ENCODE data around the gene MPZL3. TPM values are rescaled to one million over a fixed set of nuclear protein-coding genes. Genes with fewer than 3 reads are reported as not detected.

MPZL3 gene, protein sequence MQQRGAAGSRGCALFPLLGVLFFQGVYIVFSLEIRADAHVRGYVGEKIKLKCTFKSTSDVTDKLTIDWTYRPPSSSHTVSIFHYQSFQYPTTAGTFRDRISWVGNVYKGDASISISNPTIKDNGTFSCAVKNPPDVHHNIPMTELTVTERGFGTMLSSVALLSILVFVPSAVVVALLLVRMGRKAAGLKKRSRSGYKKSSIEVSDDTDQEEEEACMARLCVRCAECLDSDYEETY
- polyA plus RNA-seq (ENCODE audit: insufficient read length in 4 of 4), result 1 to 10 TPM; 2.4 to 6.8 (median 5.2) TPM

- DNase-seq (ENCODE audit: low read depth in 4 of 4, low spot score in 3 of 4), result peak; percentile 84 to 93 (median 90)
Measured at GRCh38 chr11:118251858-118252652, at the start of gene MPZL3. MPZL3 (minus strand) TSS chr11:118252365; CDS start chr11:118252294, 71 bp downstream.

GRCh38 chr11:118301600-118302195, 49.5 kb upstream of the MPZL3 start:
- DNase-seq (ENCODE audit: low read depth in 4 of 4, low spot score in 3 of 4), result no peak

GRCh38 chr11:118295815-118296454, 43.8 kb upstream of the MPZL3 start:
- no peak for DNase-seq (ENCODE audit: low read depth in 4 of 4, low spot score in 3 of 4)

DNA sequence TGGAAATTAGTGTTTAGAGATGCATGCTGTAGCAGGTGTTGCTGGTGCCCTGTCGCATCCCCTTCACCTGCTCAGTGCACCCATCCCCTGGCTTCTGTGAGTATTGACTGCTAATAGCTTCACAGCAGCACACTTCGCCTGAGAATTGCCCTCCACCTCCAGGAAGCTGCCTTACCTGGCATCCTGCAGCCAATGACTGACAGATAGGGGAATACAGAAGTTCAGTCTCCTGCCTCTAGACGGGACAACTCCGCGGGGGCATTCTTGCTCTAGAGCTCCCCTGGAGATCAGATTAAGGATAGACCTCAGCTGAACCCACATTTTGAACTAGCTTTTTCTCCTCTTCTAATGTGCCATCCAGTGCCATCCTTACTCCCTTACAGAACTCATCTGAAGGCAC, 43.0 kb upstream of the MPZL3 start:
- no peak for DNase-seq (ENCODE audit: low read depth in 4 of 4, low spot score in 3 of 4)

- DNase-seq (ENCODE audit: low read depth in 4 of 4, low spot score in 3 of 4), result no peak
Measured at GRCh38 chr11:118294053-118294452, 41.9 kb upstream of the MPZL3 start.

GRCh38 chr11:118291477-118292135, 39.4 kb upstream of the MPZL3 start:
- no peak for DNase-seq (ENCODE audit: low read depth in 4 of 4, low spot score in 3 of 4)

DNA sequence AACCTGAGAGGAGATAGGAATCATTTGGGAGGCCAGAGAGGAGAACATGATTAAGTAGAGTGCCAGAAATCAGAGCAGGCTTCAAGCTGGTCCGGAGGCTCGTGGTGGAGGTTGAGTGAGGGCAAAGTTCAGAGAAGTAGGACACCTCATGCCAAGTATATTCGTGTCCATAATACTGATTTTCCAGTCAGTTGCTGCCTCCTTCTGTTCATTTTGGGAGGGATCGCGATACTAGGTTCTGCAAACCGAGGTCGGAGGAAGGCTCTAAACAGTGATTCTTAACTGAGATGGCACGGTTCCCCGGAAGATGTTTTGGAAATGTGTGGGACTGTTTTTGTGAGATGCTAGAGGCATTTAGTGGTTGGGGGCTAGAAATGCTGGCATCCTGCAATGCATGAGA, 38.8 kb upstream of the MPZL3 start:
- no peak for DNase-seq (ENCODE audit: low read depth in 4 of 4, low spot score in 3 of 4)

DNA sequence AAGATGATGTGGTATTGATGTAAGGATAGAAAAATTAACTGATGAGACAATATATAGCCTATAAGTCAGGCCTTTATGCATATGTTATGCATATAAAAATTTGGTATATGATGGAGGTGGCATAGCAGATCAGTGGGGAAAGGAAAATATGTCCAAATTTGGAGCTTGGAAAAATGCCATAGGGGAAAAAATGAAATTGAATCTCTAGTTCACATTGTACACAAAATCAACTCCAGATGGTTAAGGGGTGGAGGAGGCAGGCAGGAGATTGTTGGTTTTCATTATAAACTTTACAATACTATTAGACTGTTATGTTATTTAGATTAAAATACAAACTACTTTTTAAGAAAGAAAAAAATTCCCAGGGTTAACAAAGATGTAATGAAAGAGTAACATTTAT, 37.2 kb upstream of the MPZL3 start:
- DNase-seq (ENCODE audit: low read depth in 4 of 4, low spot score in 3 of 4), result no peak

GRCh38 chr11:118287006-118287405, 34.8 kb upstream of the MPZL3 start:
- no peak for DNase-seq (ENCODE audit: low read depth in 4 of 4, low spot score in 3 of 4)

DNA sequence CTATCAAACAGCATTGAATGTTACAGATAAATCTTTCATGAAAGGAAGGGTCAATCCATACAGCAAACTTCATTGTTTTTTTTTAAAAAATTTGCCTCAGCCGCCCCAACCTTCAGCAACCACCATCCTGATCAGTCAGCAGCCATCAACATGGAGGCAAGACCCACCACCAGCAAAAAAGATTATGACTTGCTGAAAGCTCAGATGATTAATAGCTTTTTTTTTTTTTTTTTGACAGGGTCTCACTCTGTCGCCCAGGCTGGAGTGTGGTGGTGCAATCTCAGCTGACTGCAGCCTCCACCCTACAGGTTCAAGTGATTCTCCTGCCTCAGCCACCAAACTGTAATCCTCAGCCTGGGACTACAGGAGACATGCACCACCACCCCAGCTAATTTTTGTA, 34.4 kb upstream of the MPZL3 start:
- DNase-seq (ENCODE audit: low read depth in 4 of 4, low spot score in 3 of 4), result no peak

GRCh38 chr11:118283756-118284350, 31.7 kb upstream of the MPZL3 start:
- DNase-seq (ENCODE audit: low read depth in 4 of 4, low spot score in 3 of 4), result no peak

- no peak for DNase-seq (ENCODE audit: low read depth in 4 of 4, low spot score in 3 of 4)
Measured at GRCh38 chr11:118283037-118283636, 31.0 kb upstream of the MPZL3 start.

- DNase-seq (ENCODE audit: low read depth in 4 of 4, low spot score in 3 of 4), result no peak
Measured at GRCh38 chr11:118282606-118283005, 30.4 kb upstream of the MPZL3 start.

DNA sequence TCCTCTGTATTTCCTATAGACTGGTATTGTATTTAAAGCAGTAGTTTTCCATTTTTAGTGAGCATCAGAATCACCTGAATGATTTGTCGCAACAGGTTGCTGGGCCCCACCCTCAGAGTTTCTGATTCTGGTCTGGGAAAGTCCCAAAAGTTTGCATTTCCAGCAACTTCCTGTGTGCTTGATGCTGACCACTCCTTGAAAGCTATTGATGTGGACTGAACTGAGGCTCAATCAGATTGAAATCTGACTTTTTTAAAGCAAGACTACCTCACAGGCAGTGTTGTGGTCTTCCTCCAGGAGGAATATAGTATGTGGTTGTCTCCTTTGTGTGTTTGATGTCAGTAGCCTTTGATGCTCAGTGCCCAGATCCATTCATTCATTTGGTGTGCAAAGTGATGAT, 29.1 kb upstream of the MPZL3 start:
- no peak for DNase-seq (ENCODE audit: low read depth in 4 of 4, low spot score in 3 of 4)

DNA sequence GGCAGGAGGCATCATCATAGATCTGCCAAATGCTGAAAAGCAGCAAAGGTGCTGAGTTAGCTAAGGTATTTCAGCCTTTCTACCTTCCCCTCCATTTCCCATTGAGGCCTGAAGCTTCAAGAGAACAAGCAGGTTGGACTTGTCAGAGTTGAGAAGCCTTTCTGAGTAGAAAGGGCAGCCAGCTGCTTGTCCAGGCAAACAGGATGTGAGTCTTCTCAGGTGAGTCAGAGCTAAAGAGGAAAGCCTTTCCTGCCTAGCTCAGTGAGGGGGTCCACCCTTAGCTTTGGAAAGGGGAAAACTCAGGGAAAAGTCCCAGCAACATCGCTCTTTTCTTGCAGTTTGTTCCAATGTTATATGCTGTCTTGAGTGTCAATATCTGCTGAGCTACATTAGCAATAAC, 25.1 kb upstream of the MPZL3 start:
- DNase-seq (ENCODE audit: low read depth in 4 of 4, low spot score in 3 of 4), result no peak

DNA sequence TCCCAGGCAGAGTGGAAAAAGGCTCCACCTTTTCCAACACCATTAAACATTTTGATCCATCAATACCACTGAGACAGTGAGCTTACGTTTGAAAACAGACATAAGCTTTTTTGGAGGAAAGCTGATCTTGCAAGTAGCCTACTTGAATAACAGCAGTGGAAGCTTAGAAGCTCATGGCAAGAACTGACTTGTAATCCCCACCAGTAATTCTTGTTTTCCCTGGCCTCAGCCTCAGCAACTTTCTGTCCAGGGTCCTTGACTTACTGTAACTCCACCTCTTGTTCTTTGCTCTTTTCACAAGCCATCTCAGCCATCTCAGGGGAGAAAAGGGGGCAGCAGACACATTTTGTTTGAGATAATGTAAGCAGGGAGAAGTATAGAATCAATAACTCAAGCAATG, 24.3 kb upstream of the MPZL3 start:
- no peak for DNase-seq (ENCODE audit: low read depth in 4 of 4, low spot score in 3 of 4)

- DNase-seq (ENCODE audit: low read depth in 4 of 4, low spot score in 3 of 4), result no peak
Measured at GRCh38 chr11:118275176-118275575, 23.0 kb upstream of the MPZL3 start.

DNA sequence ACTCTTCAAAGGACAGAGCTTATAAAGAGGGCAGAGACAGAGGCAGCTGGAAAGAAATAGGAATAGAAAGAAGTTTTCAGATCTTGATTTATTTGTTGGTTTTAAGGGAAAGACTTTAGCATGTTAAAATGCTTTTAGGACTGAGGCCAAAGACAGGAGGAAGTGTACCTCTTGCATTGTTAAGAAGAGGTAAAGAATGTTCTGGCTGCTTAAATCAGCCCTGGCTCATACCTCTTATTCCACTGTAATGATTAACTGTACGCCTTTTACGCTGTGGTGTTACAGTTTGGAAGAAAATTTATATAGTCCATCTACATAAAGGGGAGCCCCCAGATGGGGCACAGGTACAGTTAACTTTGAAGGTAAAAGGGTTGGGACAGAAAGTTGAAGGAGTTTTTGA, 22.0 kb upstream of the MPZL3 start:
- DNase-seq (ENCODE audit: low read depth in 4 of 4, low spot score in 3 of 4), result no peak

DNA sequence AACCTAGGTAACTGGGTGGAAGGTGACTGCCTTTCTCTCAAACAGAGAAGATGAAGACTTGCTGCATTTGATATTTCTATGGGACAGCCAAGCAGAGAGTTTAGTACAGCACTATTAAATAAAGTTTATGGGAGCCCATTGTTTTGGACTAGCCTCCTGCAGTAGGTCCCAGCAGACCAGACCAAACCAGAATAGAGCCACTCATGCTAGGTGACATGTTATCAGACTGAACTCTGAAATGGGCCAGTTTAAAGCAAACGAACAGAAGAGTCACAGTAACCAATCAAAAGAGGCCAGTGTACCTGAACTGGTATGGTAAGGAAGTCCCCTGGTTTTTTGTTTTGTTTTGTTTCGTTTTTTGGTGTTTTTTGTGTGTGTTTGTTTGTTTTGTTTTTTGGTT, 19.8 kb upstream of the MPZL3 start:
- no peak for DNase-seq (ENCODE audit: low read depth in 4 of 4, low spot score in 3 of 4)

GRCh38 chr11:118267486-118267885, 15.3 kb upstream of the MPZL3 start:
- no peak for DNase-seq (ENCODE audit: low read depth in 4 of 4, low spot score in 3 of 4)

Measured in left renal pelvis (tissue), 4 donors.